Upper lobe of left lung (tissue), 4 donors: Measurements from ENCODE around the gene CNNM4.

ENCODE experiments used
- EP300 ChIP-seq, 4 donors: sonication (generic); formaldehyde crosslinking; IDR thresholded peaks; one replicate each; pipeline ENCODE4 v1.5.1; 2017; ENCODE audit warnings: antibody characterized with exemption in 4 of 4, control low read depth in 2 of 4
- POLR2A ChIP-seq, 4 donors: fragments of 450-650 bp; IDR thresholded peaks; one replicate each; pipeline ENCODE4 v1.5.1; 2016 to 2017; ENCODE audit warnings: antibody characterized with exemption in 4 of 4, mild to moderate bottlenecking in 2 of 4
- POLR2AphosphoS5 ChIP-seq, 2 donors: sonication (generic); formaldehyde crosslinking; IDR thresholded peaks; one replicate each; pipeline ENCODE4 v1.5.1; 2017; ENCODE audit warnings: antibody characterized with exemption in 2 of 2
- TF ChIP-seq, protein P1 (sequence below), 6 experiments: fragments of 450-650 bp in 4 of 6; fragments of 200-600 bp in 2 of 6; sonication (generic) in 2 of 6; IDR thresholded peaks; one replicate each; pipeline ENCODE4 v1.5.1; 2016 to 2019; ENCODE audit warnings: antibody characterized with exemption in 6 of 6

- no peak for TF ChIP-seq POLR2A (IDR thresholded peaks at IDR 0.05)
- TF ChIP-seq POLR2AphosphoS5 (IDR thresholded peaks at IDR 0.05) = no peak
- TF ChIP-seq, protein P1, sequence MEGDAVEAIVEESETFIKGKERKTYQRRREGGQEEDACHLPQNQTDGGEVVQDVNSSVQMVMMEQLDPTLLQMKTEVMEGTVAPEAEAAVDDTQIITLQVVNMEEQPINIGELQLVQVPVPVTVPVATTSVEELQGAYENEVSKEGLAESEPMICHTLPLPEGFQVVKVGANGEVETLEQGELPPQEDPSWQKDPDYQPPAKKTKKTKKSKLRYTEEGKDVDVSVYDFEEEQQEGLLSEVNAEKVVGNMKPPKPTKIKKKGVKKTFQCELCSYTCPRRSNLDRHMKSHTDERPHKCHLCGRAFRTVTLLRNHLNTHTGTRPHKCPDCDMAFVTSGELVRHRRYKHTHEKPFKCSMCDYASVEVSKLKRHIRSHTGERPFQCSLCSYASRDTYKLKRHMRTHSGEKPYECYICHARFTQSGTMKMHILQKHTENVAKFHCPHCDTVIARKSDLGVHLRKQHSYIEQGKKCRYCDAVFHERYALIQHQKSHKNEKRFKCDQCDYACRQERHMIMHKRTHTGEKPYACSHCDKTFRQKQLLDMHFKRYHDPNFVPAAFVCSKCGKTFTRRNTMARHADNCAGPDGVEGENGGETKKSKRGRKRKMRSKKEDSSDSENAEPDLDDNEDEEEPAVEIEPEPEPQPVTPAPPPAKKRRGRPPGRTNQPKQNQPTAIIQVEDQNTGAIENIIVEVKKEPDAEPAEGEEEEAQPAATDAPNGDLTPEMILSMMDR (IDR thresholded peaks at IDR 0.05) = no peak
- TF ChIP-seq EP300 (IDR thresholded peaks at IDR 0.05) = no peak
These were observed 98.5 kb downstream of the CNNM4 start for GRCh38 chr2:96859099-96859649.
